HEK293 (cell line): ENCODE results near the gene WDR43.
A peak's percentile ranks its signal among the peaks of the same experiment; 100 is the strongest.

Source experiments
- GLIS1 ChIP-seq: fragments of 450-650 bp; formaldehyde crosslinking; IDR thresholded peaks from 2 replicates; pipeline ENCODE4 v1.5.1; 2016; ENCODE audit warnings: missing biosample characterization, missing genetic modification characterization
- GLIS2 ChIP-seq: fragments of 450-650 bp; formaldehyde crosslinking; IDR thresholded peaks from 2 replicates; pipeline ENCODE4 v1.5.1; 2016; ENCODE audit warnings: missing biosample characterization, missing genetic modification characterization
- KLF1 ChIP-seq: fragments of 450-650 bp; formaldehyde crosslinking; IDR thresholded peaks from 2 replicates; pipeline ENCODE4 v1.5.1; 2016; ENCODE audit warnings: missing biosample characterization, missing genetic modification characterization
- KLF17 ChIP-seq: fragments of 450-650 bp; formaldehyde crosslinking; IDR thresholded peaks from 2 replicates; pipeline ENCODE4 v1.5.1; 2016; ENCODE audit warnings: missing biosample characterization, missing genetic modification characterization
- KLF8 ChIP-seq: fragments of 450-650 bp; formaldehyde crosslinking; IDR thresholded peaks from 2 replicates; pipeline ENCODE4 v1.5.1; 2016; ENCODE audit warnings: missing biosample characterization, missing genetic modification characterization
- PATZ1 ChIP-seq: fragments of 450-650 bp; formaldehyde crosslinking; IDR thresholded peaks from 2 replicates; pipeline ENCODE4 v1.5.1; 2016; ENCODE audit warnings: missing biosample characterization, missing genetic modification characterization
- PBX3 ChIP-seq: sonication (generic); formaldehyde crosslinking; IDR thresholded peaks from 2 replicates; pipeline ENCODE4 v1.8.1; 2022; ENCODE audit warnings: mild to moderate bottlenecking, moderate library complexity, missing genetic modification reagents
- SCRT1 ChIP-seq: fragments of 450-650 bp; formaldehyde crosslinking; IDR thresholded peaks from 2 replicates; pipeline ENCODE4 v1.5.1; 2016; ENCODE audit warnings: missing biosample characterization, missing genetic modification characterization, borderline replicate concordance
- SP3 ChIP-seq: fragments of 450-650 bp; formaldehyde crosslinking; IDR thresholded peaks from 2 replicates; pipeline ENCODE4 v1.5.1; 2016; ENCODE audit warnings: missing biosample characterization, missing genetic modification characterization
- SP7 ChIP-seq: fragments of 450-650 bp; formaldehyde crosslinking; IDR thresholded peaks from 2 replicates; pipeline ENCODE4 v1.5.1; 2016; ENCODE audit warnings: missing biosample characterization, missing genetic modification characterization
- WT1 ChIP-seq: fragments of 450-650 bp; formaldehyde crosslinking; IDR thresholded peaks from 2 replicates; pipeline ENCODE4 v1.5.1; 2016; ENCODE audit warnings: missing biosample characterization, missing genetic modification characterization
- ZBTB26 ChIP-seq: fragments of 450-650 bp; formaldehyde crosslinking; optimal IDR thresholded peaks from 2 replicates; pipeline ENCODE3; 2016; ENCODE audit warnings: missing biosample characterization, mild to moderate bottlenecking, missing genetic modification characterization
- ZBTB48 ChIP-seq: fragments of 450-650 bp; formaldehyde crosslinking; IDR thresholded peaks from 2 replicates; pipeline ENCODE4 v1.5.1; 2016; ENCODE audit warnings: missing biosample characterization, missing genetic modification characterization
- ZEB2 ChIP-seq: fragments of 450-650 bp; formaldehyde crosslinking; IDR thresholded peaks from 2 replicates; pipeline ENCODE4 v1.5.1; 2016; ENCODE audit warnings: missing biosample characterization, missing genetic modification characterization
- ZFP37 ChIP-seq: fragments of 450-650 bp; formaldehyde crosslinking; IDR thresholded peaks from 2 replicates; pipeline ENCODE4 v1.5.1; 2016; ENCODE audit warnings: missing biosample characterization, missing genetic modification characterization
- ZNF121 ChIP-seq: fragments of 450-650 bp; formaldehyde crosslinking; IDR thresholded peaks from 2 replicates; pipeline ENCODE4 v1.5.1; 2016; ENCODE audit warnings: missing biosample characterization, missing genetic modification characterization
- ZNF132 ChIP-seq: fragments of 450-650 bp; formaldehyde crosslinking; IDR thresholded peaks from 2 replicates; pipeline ENCODE4 v1.5.1; 2017; ENCODE audit warnings: missing biosample characterization, missing genetic modification characterization, borderline replicate concordance
- ZNF324 ChIP-seq: fragments of 450-650 bp; formaldehyde crosslinking; IDR thresholded peaks from 2 replicates; pipeline ENCODE4 v1.5.1; 2016; ENCODE audit warnings: missing biosample characterization, missing genetic modification characterization
- ZNF341 ChIP-seq: fragments of 450-650 bp; formaldehyde crosslinking; IDR thresholded peaks from 2 replicates; pipeline ENCODE4; 2016; ENCODE audit warnings: low read depth, missing biosample characterization, missing genetic modification characterization
- ZNF362 ChIP-seq: fragments of 450-650 bp; formaldehyde crosslinking; IDR thresholded peaks from 2 replicates; pipeline ENCODE4 v1.5.1; 2016; ENCODE audit warnings: missing biosample characterization, missing genetic modification characterization
- ZNF394 ChIP-seq: fragments of 450-650 bp; formaldehyde crosslinking; IDR thresholded peaks from 2 replicates; pipeline ENCODE4 v1.5.1; 2016; ENCODE audit warnings: missing biosample characterization, missing genetic modification characterization, mild to moderate bottlenecking, moderate library complexity, borderline replicate concordance
- ZNF449 ChIP-seq: fragments of 450-650 bp; formaldehyde crosslinking; IDR thresholded peaks from 2 replicates; pipeline ENCODE4 v1.5.1; 2017; ENCODE audit warnings: missing biosample characterization, mild to moderate bottlenecking, missing genetic modification characterization, moderate library complexity
- ZNF48 ChIP-seq: fragments of 450-650 bp; formaldehyde crosslinking; IDR thresholded peaks from 2 replicates; pipeline ENCODE4 v1.5.1; 2016; ENCODE audit warnings: missing biosample characterization, missing genetic modification characterization
- ZNF510 ChIP-seq: fragments of 450-650 bp; formaldehyde crosslinking; IDR thresholded peaks from 2 replicates; pipeline ENCODE4 v1.5.1; 2018; ENCODE audit warnings: mild to moderate bottlenecking, missing genetic modification characterization, missing biosample characterization; ENCODE audit not compliant: insufficient replicate concordance
- ZNF610 ChIP-seq: fragments of 450-650 bp; formaldehyde crosslinking; IDR thresholded peaks from 2 replicates; pipeline ENCODE4 v1.5.1; 2016; ENCODE audit warnings: missing biosample characterization, missing genetic modification characterization, borderline replicate concordance
- ZNF660 ChIP-seq: fragments of 450-650 bp; IDR thresholded peaks from 2 replicates; pipeline ENCODE4 v1.5.1; 2018; ENCODE audit warnings: missing biosample characterization, mild to moderate bottlenecking, missing genetic modification characterization
- ZNF670 ChIP-seq: fragments of 450-650 bp; formaldehyde crosslinking; IDR thresholded peaks from 2 replicates; pipeline ENCODE4 v1.5.1; 2016; ENCODE audit warnings: missing biosample characterization, missing genetic modification characterization, low read depth
- ZNF677 ChIP-seq: fragments of 450-650 bp; IDR thresholded peaks from 2 replicates; pipeline ENCODE4 v1.5.0; 2018; ENCODE audit warnings: missing biosample characterization, mild to moderate bottlenecking, missing genetic modification characterization, moderate library complexity
- ZNF837 ChIP-seq: fragments of 450-650 bp; formaldehyde crosslinking; IDR thresholded peaks from 2 replicates; pipeline ENCODE4 v1.5.1; 2016; ENCODE audit warnings: missing biosample characterization, missing genetic modification characterization
- ZSCAN4 ChIP-seq: fragments of 450-650 bp; formaldehyde crosslinking; IDR thresholded peaks from 2 replicates; pipeline ENCODE4 v1.5.1; 2017; ENCODE audit warnings: missing biosample characterization, missing genetic modification characterization

The WDR43 gene

GRCh38 chr2:28894470-28895188 lies at the start of gene WDR43 (continued):
- TF ChIP-seq ZNF610 (tag by site-specific recombination) (peak; percentile 76; the same call in 1 of the 2 replicates), KLF17 (tag by site-specific recombination) (peak; percentile 70; the same call in 1 of the 2 replicates), ZNF677 (tag by site-specific recombination) (0 out of 2 replicates have a peak, but pooled peaks have one; percentile 30), ZNF510 (no peak), SCRT1 (tag by site-specific recombination) (no peak), SP7 (peak; percentile 35; the same call in 1 of the 2 replicates), ZNF341 (tag by site-specific recombination) (peak; percentile 65), SP3 (tag by site-specific recombination) (peak; percentile 97), ZNF660 (0 out of 2 replicates have a peak, but pooled peaks have one; percentile 15), ZBTB48 (tag by site-specific recombination) (peak; percentile 81), ZBTB26 (tag by site-specific recombination) (peak; percentile 82), GLIS1 (tag by site-specific recombination) (peak; percentile 91), ZNF132 (tag by site-specific recombination) (no peak), ZFP37 (no peak), PBX3 (CRISPR knock-in tag) (peak; percentile 90), ZSCAN4 (no peak), GLIS2 (tag by site-specific recombination) (peak; percentile 98), ZNF394 (tag by site-specific recombination) (peak; percentile 20; the same call in 1 of the 2 replicates), ZNF362 (tag by site-specific recombination) (0 out of 2 replicates have a peak, but pooled peaks have one; percentile 56), WT1 (tag by site-specific recombination) (peak; percentile 77), ZNF837 (tag by site-specific recombination) (no peak), KLF8 (tag by site-specific recombination) (peak; percentile 99), KLF1 (tag by site-specific recombination) (peak; percentile 91), ZNF449 (tag by site-specific recombination) (no peak), ZNF324 (tag by site-specific recombination) (peak; percentile 13; the same call in 1 of the 2 replicates), ZNF121 (tag by site-specific recombination) (no peak), ZNF670 (tag by site-specific recombination) (no peak), ZEB2 (0 out of 2 replicates have a peak, but pooled peaks have one; percentile 50), PATZ1 (tag by site-specific recombination) (peak; percentile 97), ZNF48 (tag by site-specific recombination) (no peak)
